Gastrocnemius medialis (tissue), 4 donors: ENCODE measurements around the gene CD274. TPM values are rescaled to one million over a fixed set of nuclear protein-coding genes. Genes with fewer than 3 reads are reported as not detected.

Experiments used
- ATAC-seq, 2 donors: fragments of 150-250 bp; one replicate each; pipeline ENCODE4 v1.9.1; 2016
- DNase-seq, 2 donors: peaks; one replicate each; pipeline ENCODE4 v3.0.0-alpha.2; 2019
- H3K27ac ChIP-seq, 4 donors: fragments of 200-600 bp; sonication (generic); 1 replicate in 1 of 4; 2 replicates in 3 of 4; pipeline ENCODE4 v1.5.1; 2016 to 2018; ENCODE audit warnings: mild to moderate bottlenecking in 2 of 4, moderate library complexity in 1 of 4
- H3K27me3 ChIP-seq, 3 donors: fragments of 200-600 bp; sonication (generic) in 2 of 3; 1 replicate in 1 of 3; 2 replicates in 2 of 3; pipeline versions ENCODE4 v1.5.1 to v1.6.0; 2016 to 2019; ENCODE audit warnings: mild to moderate bottlenecking in 1 of 3, moderate library complexity in 1 of 3
- H3K36me3 ChIP-seq, 2 donors: fragments of 200-600 bp; sonication (generic) in 1 of 2; one replicate each; pipeline ENCODE4 v1.5.1; 2017 to 2018
- H3K4me1 ChIP-seq, 2 donors: fragments of 200-600 bp; sonication (generic) in 1 of 2; one replicate each; pipeline ENCODE4 v1.5.1; 2016 to 2017; ENCODE audit warnings: mild to moderate bottlenecking in 2 of 2
- H3K4me3 ChIP-seq, 4 donors: fragments of 200-600 bp; sonication (generic) in 3 of 4; 1 replicate in 1 of 4; 2 replicates in 3 of 4; pipeline ENCODE4 v1.5.1; 2016 to 2019; ENCODE audit warnings: mild to moderate bottlenecking in 2 of 4
- H3K9me3 ChIP-seq, 3 donors: fragments of 200-600 bp; sonication (generic) in 2 of 3; 1 replicate in 1 of 3; 2 replicates in 2 of 3; pipeline ENCODE4 v1.5.1; 2016 to 2019
- POLR2A ChIP-seq, 2 donors: fragments of 450-650 bp; IDR thresholded peaks; one replicate each; pipeline ENCODE4 v1.6.1; 2017; ENCODE audit warnings: antibody characterized with exemption in 2 of 2, mild to moderate bottlenecking in 2 of 2, moderate library complexity in 2 of 2
- in situ Hi-C, 4 donors: fragments of 200-750 bp; cut with MboI; loops; one replicate each; pipeline versions ENCODE4 v1.15.0 to v1.8.0; 2017; ENCODE audit warnings: low sequenced_read_pairs in 4 of 4
- intact Hi-C: fragments of 100-400 bp; cut with DNase I; formaldehyde crosslinking; loops from one replicate; pipeline ENCODE4 v1.15.1; 2023; ENCODE audit warnings: low total_unique reads
- total RNA-seq, 4 donors: library from RNA; depleted of rRNA; stranded (reverse); fragments of >200 nt; gene quantifications; one replicate each; pipeline versions ENCODE4 v1.1.0 to v1.2.3, GENCODE V29; 2016
- TF ChIP-seq, protein P1 (sequence below), 5 experiments: fragments of 450-650 bp in 3 of 5; fragments of 200-600 bp in 2 of 5; sonication (generic) in 2 of 5; IDR thresholded peaks in 4 of 5; conservative IDR thresholded peaks in 1 of 5; 1 replicate in 4 of 5; 2 replicates in 1 of 5; pipeline ENCODE4 v1.5.1; 2016 to 2019; ENCODE audit warnings: antibody characterized with exemption in 5 of 5, mild to moderate bottlenecking in 3 of 5, moderate library complexity in 3 of 5

Gene CD274
- total RNA-seq, 4 donors from 2014 or later = 0.61 to 7.2 (median 1.6) TPM

DNA sequence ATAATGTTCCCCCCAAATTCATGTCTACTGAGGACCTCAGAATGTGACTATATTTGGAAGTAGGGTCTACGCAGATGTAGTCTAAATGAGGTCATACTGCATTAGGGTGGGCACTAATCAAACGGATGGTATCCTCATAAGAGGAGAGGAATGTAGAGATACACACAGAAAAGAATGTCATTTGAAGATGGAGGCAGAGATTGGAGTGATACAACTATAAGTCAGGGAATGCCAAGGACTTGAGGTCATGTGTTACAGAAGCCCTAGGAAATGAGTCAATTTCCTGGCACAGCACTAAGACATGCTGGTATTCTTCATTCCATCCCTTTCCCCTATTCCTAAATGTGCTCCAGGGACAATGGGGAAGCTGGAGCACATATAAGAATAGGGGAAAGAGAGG is 59.2 kb downstream of the CD274 start:
- intact Hi-C loops = no loop called here
- H3K9me3 ChIP-seq = no peaks in the 10 kb centered on the region
- no peaks in the 10 kb centered on the region for H3K36me3 ChIP-seq
- H3K27me3 ChIP-seq = no peaks in the 10 kb centered on the region
- DNase-seq = no peak
- ATAC-seq = no peak
- H3K27ac ChIP-seq = peak overlapping the region; percentile 55 to 74 (median 66)
- TF ChIP-seq, protein P1, sequence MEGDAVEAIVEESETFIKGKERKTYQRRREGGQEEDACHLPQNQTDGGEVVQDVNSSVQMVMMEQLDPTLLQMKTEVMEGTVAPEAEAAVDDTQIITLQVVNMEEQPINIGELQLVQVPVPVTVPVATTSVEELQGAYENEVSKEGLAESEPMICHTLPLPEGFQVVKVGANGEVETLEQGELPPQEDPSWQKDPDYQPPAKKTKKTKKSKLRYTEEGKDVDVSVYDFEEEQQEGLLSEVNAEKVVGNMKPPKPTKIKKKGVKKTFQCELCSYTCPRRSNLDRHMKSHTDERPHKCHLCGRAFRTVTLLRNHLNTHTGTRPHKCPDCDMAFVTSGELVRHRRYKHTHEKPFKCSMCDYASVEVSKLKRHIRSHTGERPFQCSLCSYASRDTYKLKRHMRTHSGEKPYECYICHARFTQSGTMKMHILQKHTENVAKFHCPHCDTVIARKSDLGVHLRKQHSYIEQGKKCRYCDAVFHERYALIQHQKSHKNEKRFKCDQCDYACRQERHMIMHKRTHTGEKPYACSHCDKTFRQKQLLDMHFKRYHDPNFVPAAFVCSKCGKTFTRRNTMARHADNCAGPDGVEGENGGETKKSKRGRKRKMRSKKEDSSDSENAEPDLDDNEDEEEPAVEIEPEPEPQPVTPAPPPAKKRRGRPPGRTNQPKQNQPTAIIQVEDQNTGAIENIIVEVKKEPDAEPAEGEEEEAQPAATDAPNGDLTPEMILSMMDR (IDR thresholded peaks at IDR 0.05 in 4 of 5, conservative IDR thresholded peaks at IDR 0.05 in 1 of 5) = no peak
- TF ChIP-seq POLR2A (IDR thresholded peaks at IDR 0.05) = no peak
- in situ Hi-C loops = no loop called here
- no peak overlapping the region for H3K4me3 ChIP-seq
- H3K4me1 ChIP-seq = peaks cover 12 to 19% of the 10 kb centered on the region in 2 donors

DNA sequence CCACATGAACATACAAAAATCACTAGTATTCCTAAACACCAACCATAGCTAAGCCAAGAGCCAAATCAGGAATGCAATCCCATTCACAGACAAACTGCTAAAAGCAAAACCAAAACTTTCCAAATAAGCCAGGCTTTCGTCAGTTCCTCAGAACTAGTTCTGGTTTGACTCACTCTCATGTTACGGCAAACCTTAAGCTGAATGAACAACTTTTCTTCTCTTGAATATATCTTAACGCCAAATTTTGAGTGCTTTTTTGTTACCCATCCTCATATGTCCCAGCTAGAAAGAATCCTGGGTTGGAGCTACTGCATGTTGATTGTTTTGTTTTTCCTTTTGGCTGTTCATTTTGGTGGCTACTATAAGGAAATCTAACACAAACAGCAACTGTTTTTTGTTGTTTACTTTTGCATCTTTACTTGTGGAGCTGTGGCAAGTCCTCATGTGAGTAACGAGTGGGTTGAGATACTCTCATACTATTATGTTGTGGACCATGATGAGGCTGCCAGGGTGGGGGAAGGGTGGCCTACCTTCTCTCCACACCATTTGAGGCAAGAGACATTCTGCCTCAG is 60.1 kb downstream of the CD274 start, which contains the start of gene PDCD1LG2:
PDCD1LG2 (plus strand) TSS at position 172 of the 572 bp plus-strand sequence. CDS start 12,016 bp downstream, outside the sequence.
- Histone ChIP-seq H3K4me1 (peaks cover 18 to 27% of the 10 kb centered on the region in 2 donors), H3K27me3 (no peaks in the 10 kb centered on the region), H3K36me3 (no peaks in the 10 kb centered on the region), H3K4me3 (peak within 1 kb of the TSS; percentile 37 to 41 (median 40)), H3K9me3 (no peaks in the 10 kb centered on the region), H3K27ac (peak within 1 kb of the TSS; percentile 55 to 74 (median 66))
- no peak for DNase-seq
- peak; percentile 37 to 64 for ATAC-seq
- in situ Hi-C loops = loop anchor here in 1 of 4 donors (10.0 kb wide), 1 partner anchor 56 kb away; the partner anchor contains the start of gene CD274
- peak in 1 of 2 donors; percentile 20 for TF ChIP-seq POLR2A (IDR thresholded peaks at IDR 0.05)
- TF ChIP-seq, protein P1 (IDR thresholded peaks at IDR 0.05 in 4 of 5, conservative IDR thresholded peaks at IDR 0.05 in 1 of 5) = no peak
- intact Hi-C loops = loop anchor here (5.0 to 10.0 kb wide), 2 partner anchors 73 to 826 kb away; partner anchors contain the start of gene PLGRKT

DNA sequence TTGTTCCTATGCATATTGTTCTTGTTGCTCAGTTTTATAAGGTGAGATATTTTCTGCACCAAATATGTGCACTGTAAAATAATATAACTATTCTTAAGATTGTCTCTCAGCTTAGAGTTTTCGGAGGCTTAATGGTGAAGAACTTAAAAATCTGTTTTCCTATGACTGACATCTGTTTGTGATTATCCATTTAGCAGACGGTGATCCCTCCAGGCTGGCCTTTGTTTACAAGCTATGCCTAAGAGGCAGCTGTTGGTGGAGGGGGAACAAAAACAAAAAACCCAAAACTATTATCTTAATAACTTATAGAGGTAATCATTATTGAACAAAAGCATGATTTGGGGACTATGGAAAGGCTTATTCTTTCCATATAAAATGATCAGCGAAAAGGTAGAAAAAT is 60.6 kb downstream of the CD274 start:
- Histone ChIP-seq H3K9me3 (no peaks in the 10 kb centered on the region), H3K27ac (peak overlapping the region in 3 of 4 donors; percentile 55 to 74 (median 74)), H3K4me3 (peak overlapping the region; percentile 37 to 41 (median 40)), H3K27me3 (no peaks in the 10 kb centered on the region), H3K4me1 (peaks cover 21 to 30% of the 10 kb centered on the region in 2 donors), H3K36me3 (no peaks in the 10 kb centered on the region)
- TF ChIP-seq, protein P1 (IDR thresholded peaks at IDR 0.05 in 4 of 5, conservative IDR thresholded peaks at IDR 0.05 in 1 of 5) = no peak
- TF ChIP-seq POLR2A (IDR thresholded peaks at IDR 0.05) = no peak
- intact Hi-C loops = loop anchor here (5.0 to 10.0 kb wide), 2 partner anchors 74 to 826 kb away; partner anchors contain the start of gene PLGRKT
- ATAC-seq = no peak
- in situ Hi-C loops = loop anchor here in 1 of 4 donors (10.0 kb wide), 1 partner anchor 56 kb away; the partner anchor contains the start of gene CD274
- no peak for DNase-seq

DNA sequence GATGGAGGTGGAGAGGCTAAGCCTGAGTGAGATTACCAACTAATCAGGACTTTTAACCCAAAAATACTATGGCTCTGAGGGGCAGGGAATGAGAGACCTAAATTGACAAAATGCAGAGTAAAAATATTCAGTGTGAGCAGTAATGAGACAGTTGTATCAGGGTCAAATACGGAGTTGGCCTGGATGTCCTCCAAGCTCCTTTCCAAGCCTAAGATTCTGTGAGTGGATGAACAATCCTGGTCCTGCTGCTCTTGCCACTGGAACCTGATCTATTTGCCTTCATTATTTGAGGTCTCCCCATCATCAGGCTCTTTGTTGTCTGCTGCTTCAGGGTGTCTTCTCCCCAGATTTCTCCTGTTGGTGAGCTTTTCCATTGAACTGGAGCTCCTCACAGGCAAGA is 61.1 kb downstream of the CD274 start:
- in situ Hi-C loops = loop anchor here in 1 of 4 donors (10.0 kb wide), 1 partner anchor 57 kb away; the partner anchor contains the start of gene CD274
- peak overlapping the region in 3 of 4 donors; percentile 55 to 74 (median 74) for H3K27ac ChIP-seq

More for the DNA sequence above, 61.1 kb downstream of the CD274 start:
- DNase-seq (no peak), ATAC-seq (no peak)
- Histone ChIP-seq H3K4me3 (peak overlapping the region in 2 of 4 donors; percentile 37 to 41), H3K9me3 (no peaks in the 10 kb centered on the region), H3K4me1 (peaks cover 25 to 35% of the 10 kb centered on the region in 2 donors), H3K36me3 (no peaks in the 10 kb centered on the region), H3K27me3 (no peaks in the 10 kb centered on the region)
- TF ChIP-seq POLR2A (IDR thresholded peaks at IDR 0.05) = no peak
- TF ChIP-seq, protein P1 (IDR thresholded peaks at IDR 0.05 in 4 of 5, conservative IDR thresholded peaks at IDR 0.05 in 1 of 5) = no peak
- intact Hi-C loops = loop anchor here (5.0 to 10.0 kb wide), 2 partner anchors 74 to 827 kb away; partner anchors contain the start of gene PLGRKT
